CD4-positive, alpha-beta T cell treated with Interleukin-12 subunit alpha and Interleukin-12 subunit beta, for 1 hour (primary cell): ENCODE results near the gene PTX3.

ENCODE experiments used
- DNase-seq: peaks from one replicate; pipeline ENCODE4 v3.0.0-alpha.2; 2020

Gene PTX3

GRCh38 chr3:157479464-157480243, 43.0 kb downstream of the PTX3 start:
- DNase-seq = no peak

DNA sequence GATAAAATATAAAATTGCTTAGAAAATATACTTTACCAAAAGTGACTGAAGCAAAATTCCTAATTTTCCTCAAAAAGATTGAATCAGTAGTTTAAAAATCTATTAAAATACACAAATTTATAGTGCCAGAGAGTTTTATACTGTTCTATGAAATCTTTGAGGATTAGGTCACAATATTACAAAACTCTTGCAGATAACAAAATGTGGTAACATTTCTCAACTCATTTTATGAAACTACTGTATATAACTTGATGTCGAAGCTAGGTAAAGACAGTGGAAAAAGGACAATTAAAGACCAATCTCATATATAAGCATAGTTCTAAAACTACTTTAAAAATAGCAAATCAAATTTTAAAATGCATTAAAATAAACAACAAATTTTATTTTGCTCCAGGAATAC, 50.7 kb downstream of the PTX3 start:
- DNase-seq = no peak

DNA sequence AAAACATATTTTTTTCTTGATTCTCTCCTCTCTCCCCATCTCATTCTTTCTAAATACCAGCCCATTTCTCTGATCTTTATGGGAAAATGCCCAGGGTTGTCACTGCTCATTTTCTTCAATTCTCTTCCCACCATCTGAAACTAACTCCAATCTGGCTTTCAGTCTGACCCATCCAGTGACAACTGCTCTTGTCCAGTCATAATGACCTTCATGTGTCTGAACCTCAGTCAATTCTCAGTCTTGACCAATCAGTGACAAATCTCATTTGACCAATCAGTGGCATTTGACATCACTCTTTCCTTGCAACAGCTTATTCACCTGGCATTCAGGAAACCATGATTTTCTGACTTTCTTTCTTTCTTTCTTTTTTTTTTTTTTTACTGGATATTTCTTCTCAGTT, 51.5 kb downstream of the PTX3 start:
- no peak for DNase-seq

DNA sequence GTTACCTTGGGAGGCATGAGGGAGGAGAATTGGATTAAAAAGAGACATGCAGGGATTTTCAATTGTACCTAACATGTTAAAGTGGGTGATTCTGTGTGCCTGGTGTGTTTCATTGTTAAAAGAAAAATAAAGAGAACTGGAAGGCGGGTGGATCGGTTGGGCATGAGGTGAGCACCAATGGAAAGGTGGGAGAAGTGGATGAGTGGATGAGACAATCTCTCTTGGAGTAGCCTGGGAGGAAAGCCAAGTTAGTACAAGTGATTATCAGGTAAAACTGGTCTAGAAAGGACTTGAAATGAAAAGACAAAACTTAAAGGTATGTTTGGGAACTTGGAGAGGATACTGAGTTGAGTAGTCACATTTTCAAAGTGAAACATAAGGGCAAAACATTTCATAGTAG, 54.5 kb downstream of the PTX3 start:
- no peak for DNase-seq
